Endothelial cell (in vitro differentiated cells): Measurements from ENCODE around the gene HEMGN. TPM values are rescaled to one million over a fixed set of nuclear protein-coding genes. Genes with fewer than 3 reads are reported as not detected.

Experiments
- DNase-seq: peaks from one replicate; pipeline ENCODE4 v3.0.0; 2021; ENCODE audit warnings: low spot score
- H3K27ac Mint-ChIP-seq: one replicate; pipeline ENCODE4 v1.8.0; 2021; ENCODE audit warnings: mixed read lengths, inconsistent platforms; ENCODE audit not compliant: unreplicated experiment
- H3K27me3 Mint-ChIP-seq: one replicate; pipeline ENCODE4 v1.8.0; 2021; ENCODE audit warnings: mild to moderate bottlenecking, moderate library complexity, mixed read lengths, inconsistent platforms; ENCODE audit not compliant: unreplicated experiment
- H3K36me3 Mint-ChIP-seq: one replicate; pipeline ENCODE4 v1.8.0; 2021; ENCODE audit warnings: mild to moderate bottlenecking, low read depth, mixed read lengths, inconsistent platforms; ENCODE audit not compliant: unreplicated experiment
- H3K4me1 Mint-ChIP-seq: one replicate; pipeline ENCODE4 v1.8.0; 2021; ENCODE audit warnings: mild to moderate bottlenecking, mixed read lengths, inconsistent platforms; ENCODE audit not compliant: unreplicated experiment
- H3K4me3 Mint-ChIP-seq: one replicate; pipeline ENCODE4 v1.8.0; 2021; ENCODE audit warnings: mild to moderate bottlenecking, mixed read lengths, inconsistent platforms; ENCODE audit not compliant: unreplicated experiment
- H3K9me3 Mint-ChIP-seq: one replicate; pipeline ENCODE4 v1.8.0; 2021; ENCODE audit warnings: mixed read lengths, inconsistent platforms; ENCODE audit not compliant: unreplicated experiment
- total RNA-seq: library from RNA; stranded (reverse); fragmentation: NEBNext Ultra II Directional; extraction: Animal tissue kit (Norgen Biotek cat#: 25700); gene quantifications from one replicate; pipeline ENCODE4 v1.2.1, GENCODE V29; 2021; ENCODE audit not compliant: unreplicated experiment
- TF ChIP-seq, protein P1 (sequence below): fragments of 200-600 bp; sonication (generic); IDR thresholded peaks from one replicate; pipeline ENCODE4 v1.5.0; 2021; ENCODE audit warnings: antibody characterized with exemption; ENCODE audit not compliant: unreplicated experiment

The HEMGN gene
- total RNA-seq, 1 donor from 2014 or later = 0.44 TPM

DNA sequence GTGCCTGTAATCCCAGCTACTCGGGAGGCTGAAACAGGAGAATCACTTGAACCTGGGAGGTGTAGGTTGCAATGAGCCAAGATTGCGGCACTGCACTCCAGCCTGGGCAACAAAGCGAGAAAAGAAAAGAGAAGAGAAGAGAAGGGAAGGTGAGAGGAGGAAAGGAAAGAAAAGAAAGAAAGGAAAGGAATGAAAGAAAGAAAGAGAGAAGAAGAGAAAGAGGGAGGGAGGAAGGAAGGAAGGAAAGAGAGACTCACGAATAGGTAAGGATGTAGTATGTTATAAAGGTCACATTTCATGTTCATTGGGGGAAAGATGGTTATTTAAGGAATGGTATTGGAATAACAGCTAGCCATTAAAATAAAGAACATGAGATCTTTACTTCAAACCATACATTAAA, 34.8 kb upstream of the HEMGN start:
- no peaks in the 10 kb centered on the region for H3K36me3 Mint-ChIP-seq
- H3K27me3 Mint-ChIP-seq = peaks cover 8% of the 10 kb centered on the region
- TF ChIP-seq, protein P1, sequence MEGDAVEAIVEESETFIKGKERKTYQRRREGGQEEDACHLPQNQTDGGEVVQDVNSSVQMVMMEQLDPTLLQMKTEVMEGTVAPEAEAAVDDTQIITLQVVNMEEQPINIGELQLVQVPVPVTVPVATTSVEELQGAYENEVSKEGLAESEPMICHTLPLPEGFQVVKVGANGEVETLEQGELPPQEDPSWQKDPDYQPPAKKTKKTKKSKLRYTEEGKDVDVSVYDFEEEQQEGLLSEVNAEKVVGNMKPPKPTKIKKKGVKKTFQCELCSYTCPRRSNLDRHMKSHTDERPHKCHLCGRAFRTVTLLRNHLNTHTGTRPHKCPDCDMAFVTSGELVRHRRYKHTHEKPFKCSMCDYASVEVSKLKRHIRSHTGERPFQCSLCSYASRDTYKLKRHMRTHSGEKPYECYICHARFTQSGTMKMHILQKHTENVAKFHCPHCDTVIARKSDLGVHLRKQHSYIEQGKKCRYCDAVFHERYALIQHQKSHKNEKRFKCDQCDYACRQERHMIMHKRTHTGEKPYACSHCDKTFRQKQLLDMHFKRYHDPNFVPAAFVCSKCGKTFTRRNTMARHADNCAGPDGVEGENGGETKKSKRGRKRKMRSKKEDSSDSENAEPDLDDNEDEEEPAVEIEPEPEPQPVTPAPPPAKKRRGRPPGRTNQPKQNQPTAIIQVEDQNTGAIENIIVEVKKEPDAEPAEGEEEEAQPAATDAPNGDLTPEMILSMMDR = no peak
- no peaks in the 10 kb centered on the region for H3K9me3 Mint-ChIP-seq
- no peak overlapping the region for H3K27ac Mint-ChIP-seq
- DNase-seq = no peak
- no peak overlapping the region for H3K4me3 Mint-ChIP-seq
- H3K4me1 Mint-ChIP-seq = no peaks in the 10 kb centered on the region

DNA sequence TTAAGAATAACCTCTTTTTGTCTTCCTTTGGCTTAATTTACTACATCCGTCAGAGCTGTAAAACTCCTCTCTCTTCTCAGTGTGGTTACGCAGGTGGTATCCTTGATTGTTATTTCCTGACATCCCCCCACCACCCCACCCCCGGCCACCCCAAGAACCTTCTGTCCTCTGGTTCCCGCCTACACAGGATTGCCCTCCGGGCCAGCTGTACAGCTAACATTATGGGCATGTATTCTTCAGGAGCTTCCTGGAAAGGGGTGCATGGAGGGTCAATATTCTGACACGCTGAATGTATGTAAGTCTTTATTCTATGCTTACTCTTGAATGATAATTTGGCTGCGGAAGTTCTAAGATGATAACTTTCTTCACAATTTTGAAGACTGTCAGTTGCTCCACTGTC, 32.2 kb upstream of the HEMGN start:
- DNase-seq = no peak
- no peak overlapping the region for H3K27ac Mint-ChIP-seq
- no peaks in the 10 kb centered on the region for H3K9me3 Mint-ChIP-seq
- no peaks in the 10 kb centered on the region for H3K4me1 Mint-ChIP-seq
- H3K36me3 Mint-ChIP-seq = no peaks in the 10 kb centered on the region
- no peak overlapping the region for H3K4me3 Mint-ChIP-seq
- peaks cover 2% of the 10 kb centered on the region for H3K27me3 Mint-ChIP-seq
- TF ChIP-seq, protein P1 = no peak

DNA sequence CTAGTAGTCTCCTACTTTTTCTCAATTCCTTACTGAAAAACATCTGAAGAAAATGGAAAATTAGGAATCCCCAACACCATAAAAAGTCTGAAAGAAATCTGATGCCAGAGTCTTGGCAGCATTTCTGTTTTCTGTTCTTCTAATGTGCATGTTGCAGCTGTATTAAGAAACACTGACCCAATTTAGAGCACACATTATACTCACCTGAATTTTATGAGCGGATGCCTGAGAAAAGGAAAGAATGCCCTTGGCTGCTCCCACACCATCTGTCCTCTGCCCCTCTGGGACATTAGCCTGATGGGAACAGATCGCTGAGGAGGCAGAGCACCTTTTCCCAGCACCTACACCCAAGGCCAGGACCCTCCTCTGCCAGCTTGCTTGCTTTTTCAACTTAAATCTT, 31.0 kb upstream of the HEMGN start:
- no peak for DNase-seq
- Mint-ChIP-seq H3K27ac (no peak overlapping the region), H3K4me1 (no peaks in the 10 kb centered on the region), H3K4me3 (no peak overlapping the region), H3K36me3 (no peaks in the 10 kb centered on the region), H3K9me3 (no peaks in the 10 kb centered on the region), H3K27me3 (peaks cover 2% of the 10 kb centered on the region)
- TF ChIP-seq, protein P1 = no peak

DNA sequence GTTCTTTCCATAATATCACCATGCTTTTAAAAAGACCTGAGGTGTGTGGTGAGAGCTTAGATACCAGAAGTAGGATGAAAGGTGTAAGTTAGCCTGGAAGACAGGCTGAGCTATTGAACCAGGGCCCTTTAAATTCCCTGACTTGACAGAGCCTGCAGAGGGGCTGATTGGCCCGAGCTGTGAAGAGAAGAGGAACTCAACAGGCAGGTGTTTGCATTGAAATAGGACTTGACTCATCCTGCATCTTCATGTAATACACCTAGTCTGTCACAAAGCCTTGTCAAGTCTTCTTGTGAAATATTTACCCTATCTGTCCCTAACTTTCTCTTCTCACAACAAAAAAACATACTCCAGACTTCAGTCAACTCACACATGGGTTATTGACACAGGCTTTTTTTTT, 28.5 kb upstream of the HEMGN start:
- H3K4me3 Mint-ChIP-seq = no peak overlapping the region

DNA sequence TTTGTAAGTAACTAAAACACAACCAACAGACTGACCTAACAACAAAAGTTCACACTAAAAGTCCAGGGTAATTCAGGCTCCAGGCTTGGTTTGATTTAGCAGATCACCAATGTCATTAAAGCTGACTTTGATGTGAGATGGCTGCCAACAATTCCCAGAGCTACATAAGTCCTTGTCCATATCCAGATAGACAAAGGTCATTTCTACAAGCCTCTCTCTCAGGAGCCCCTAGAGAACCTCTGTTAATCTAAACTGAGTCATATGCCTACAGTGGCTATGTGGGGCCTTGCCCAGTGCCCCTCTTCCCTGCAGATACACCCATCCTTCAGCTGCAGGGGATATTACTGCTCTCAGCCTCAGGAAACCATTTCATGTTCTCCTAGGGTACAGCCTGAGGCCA, 26.9 kb upstream of the HEMGN start:
- H3K27me3 Mint-ChIP-seq = no peaks in the 10 kb centered on the region
- no peak overlapping the region for H3K4me3 Mint-ChIP-seq
- no peaks in the 10 kb centered on the region for H3K36me3 Mint-ChIP-seq
- no peak for DNase-seq
- H3K9me3 Mint-ChIP-seq = no peaks in the 10 kb centered on the region
- TF ChIP-seq, protein P1 = no peak
- no peak overlapping the region for H3K27ac Mint-ChIP-seq
- H3K4me1 Mint-ChIP-seq = no peaks in the 10 kb centered on the region

More for the DNA sequence above, 28.5 kb upstream of the HEMGN start:
- TF ChIP-seq, protein P1 = no peak
- H3K27ac Mint-ChIP-seq = no peak overlapping the region
- no peaks in the 10 kb centered on the region for H3K36me3 Mint-ChIP-seq
- no peaks in the 10 kb centered on the region for H3K27me3 Mint-ChIP-seq
- H3K9me3 Mint-ChIP-seq = no peaks in the 10 kb centered on the region
- DNase-seq = no peak
- no peaks in the 10 kb centered on the region for H3K4me1 Mint-ChIP-seq
